ENCODE measurements around the gene VSX1.

- no peak for TF ChIP-seq CTCF (IDR thresholded peaks at IDR 0.05)
- no peak for TF ChIP-seq POLR2AphosphoS5 (IDR thresholded peaks at IDR 0.05)
Measured at GRCh38 chr20:25052255-25053194, 29.4 kb downstream of the VSX1 start.

Measured in prostate gland (tissue), 2 donors.